Panc1 (cell line): ENCODE results near the gene RPS15. TPM values are rescaled to one million over a fixed set of nuclear protein-coding genes. Genes with fewer than 3 reads are reported as not detected.

Experiments
- ATAC-seq: fragments of 200-7000 bp; cut with Tn5 transposase; 2 replicates; pipeline ENCODE4 v1.9.1; 2020; ENCODE audit warnings: mild to moderate bottlenecking, moderate library complexity
- BruUV-seq: library from RNA; stranded (reverse); fragments of 400-500 nt; replicated peaks from 2 replicates; lab custom pipeline; 2021; lab: Mats Ljungman, UMichigan
- CTCF ChIA-PET: fragments of 300-600 bp; sonication (Branson Sonifier 250); formaldehyde crosslinking; loops from one replicate; lab custom pipeline; 2022; ENCODE audit warnings: antibody characterized with exemption; lab: Charles Lee
- POLR2A ChIA-PET: fragments of 300-600 bp; sonication (Branson Sonifier 250); formaldehyde crosslinking; loops from one replicate; lab custom pipeline; 2022; ENCODE audit warnings: antibody characterized with exemption; lab: Charles Lee
- DNase-seq: peaks from one replicate; pipeline ENCODE4 v3.0.0-alpha.2; 2010; ENCODE audit warnings: low read depth, low spot score
- H3K27ac ChIP-seq: 2 replicates; pipeline ENCODE4 v1.5.1; 2011; ENCODE audit warnings: mild to moderate bottlenecking, low read length, inconsistent platforms
- H3K27me3 ChIP-seq: fragments of 200-500 bp; sonication (Bioruptor generic); 2 replicates; pipeline ENCODE4 v1.6.0; 2014; ENCODE audit warnings: low read length, inconsistent platforms; ENCODE audit not compliant: control insufficient read depth, insufficient read depth
- H3K36me3 ChIP-seq: fragments of 200-500 bp; sonication (Bioruptor generic); 2 replicates; pipeline ENCODE4 v1.5.1; 2014; ENCODE audit warnings: inconsistent platforms, mild to moderate bottlenecking, low read length, moderate library complexity; ENCODE audit not compliant: control insufficient read depth, insufficient read depth
- H3K4me1 ChIP-seq: 2 replicates; pipeline ENCODE4 v1.5.1; 2011; ENCODE audit warnings: inconsistent platforms, mild to moderate bottlenecking, low read length, moderate library complexity; ENCODE audit not compliant: control insufficient read depth, insufficient read depth
- H3K4me3 ChIP-seq, 2 experiments: 2 replicates each; pipeline ENCODE4 v1.5.1; 2011 to 2012; ENCODE audit warnings: low read depth in 2 of 2, low read length in 2 of 2, mild to moderate bottlenecking in 2 of 2, inconsistent platforms in 1 of 2, moderate library complexity in 1 of 2
- H3K9me3 ChIP-seq: fragments of 200-500 bp; sonication (Bioruptor generic); 2 replicates; pipeline ENCODE4 v1.5.1; 2014; ENCODE audit warnings: low read depth, mild to moderate bottlenecking, inconsistent platforms, low read length, moderate library complexity; ENCODE audit not compliant: control insufficient read depth, insufficient read depth
- CTCF ChIP-seq: fragments of 450-650 bp; IDR thresholded peaks from 2 replicates; pipeline ENCODE4 v1.5.1; 2017; ENCODE audit warnings: mild to moderate bottlenecking
- POLR2AphosphoS5 ChIP-seq: IDR thresholded peaks from 2 replicates; pipeline ENCODE4 v1.6.1; 2012; ENCODE audit warnings: mild to moderate bottlenecking, low read depth, low read length, moderate library complexity
- REST ChIP-seq, 2 experiments: IDR thresholded peaks; 2 replicates each; pipeline ENCODE4 v1.6.1; 2011 to 2012; ENCODE audit warnings: low read depth in 2 of 2, control low read depth in 1 of 2, low read length in 1 of 2, mild to moderate bottlenecking in 1 of 2, moderate library complexity in 1 of 2; ENCODE audit not compliant: insufficient read depth in 1 of 2
- SIN3A ChIP-seq: IDR thresholded peaks from 2 replicates; pipeline ENCODE4 v1.6.1; 2012; ENCODE audit warnings: low read depth, mild to moderate bottlenecking, low read length, moderate library complexity, borderline replicate concordance; ENCODE audit not compliant: insufficient read depth
- TCF7L2 ChIP-seq: IDR thresholded peaks from 2 replicates; pipeline ENCODE4 v1.6.1; 2011; ENCODE audit warnings: mild to moderate bottlenecking, low read depth, low read length, inconsistent platforms
- in situ Hi-C: cut with HindIII; loops from 2 replicates; pipeline ENCODE4 v1.10.0; 2016; ENCODE audit warnings: low sequenced_read_pairs, low pct_unique_long_range_greater_than_20kb
- intact Hi-C: fragments of 100-400 bp; cut with micrococcal nuclease; formaldehyde crosslinking; loops from one replicate; pipeline ENCODE4 v1.10.0; 2022; ENCODE audit not compliant: unreplicated experiment
- total RNA-seq: library from RNA; stranded (reverse); gene quantifications from one replicate; pipeline ENCODE4 v1.2.1, GENCODE V29; 2021; ENCODE audit not compliant: unreplicated experiment

RPS15 gene
- total RNA-seq, 1 experiment from 2014 or later, result 1,067 TPM

- ChIA-PET POLR2A (no interaction called here), CTCF (no interaction called here)
- no peak overlapping the region for H3K4me3 ChIP-seq
- intact Hi-C loops (no loop called here), in situ Hi-C loops (no loop called here)
- H3K27ac ChIP-seq, result no peak overlapping the region
- BruUV-seq, result no TSS peak
- ATAC-seq (no peak), DNase-seq (no peak)
- H3K36me3 ChIP-seq, result peaks cover 4% of the 10 kb centered on the region; the same call in 1 of the 2 replicates
- H3K4me1 ChIP-seq, result 0 out of 2 replicates have a peak, but pooled peaks cover 3% of the 10 kb centered on the region
- no peaks in the 10 kb centered on the region for H3K9me3 ChIP-seq
- TF ChIP-seq SIN3A (no peak), REST (IDR thresholded peaks at IDR 0.05; ENCODE audit: insufficient read depth in 1 of 2, low read depth in 2 of 2, low read length in 1 of 2) (no peak), TCF7L2 (no peak), CTCF (no peak), POLR2AphosphoS5 (no peak)
- no peaks in the 10 kb centered on the region for H3K27me3 ChIP-seq
Observed at GRCh38 chr19:1434577-1435060, 3.6 kb upstream of the RPS15 start.

- ChIA-PET CTCF (no interaction called here), POLR2A (no interaction called here)
Observed at GRCh38 chr19:1435378-1435989, 2.7 kb upstream of the RPS15 start.

More at GRCh38 chr19:1435378-1435989, 2.7 kb upstream of the RPS15 start:
- ATAC-seq (no peak), DNase-seq (no peak)
- peaks cover 6% of the 10 kb centered on the region for H3K4me1 ChIP-seq
- H3K4me3 ChIP-seq, result no peak overlapping the region
- no peaks in the 10 kb centered on the region for H3K27me3 ChIP-seq
- TF ChIP-seq TCF7L2 (no peak), SIN3A (no peak), REST (IDR thresholded peaks at IDR 0.05; ENCODE audit: insufficient read depth in 1 of 2, low read depth in 2 of 2, low read length in 1 of 2) (no peak), POLR2AphosphoS5 (no peak), CTCF (no peak)
- 0 out of 2 replicates have a peak overlapping the region, but pooled peaks have one; percentile 23 for H3K27ac ChIP-seq
- H3K9me3 ChIP-seq, result no peaks in the 10 kb centered on the region
- intact Hi-C loops, result no loop called here
- peaks cover 6% of the 10 kb centered on the region for H3K36me3 ChIP-seq
- in situ Hi-C loops, result no loop called here
- BruUV-seq, result no TSS peak
